Measurements from ENCODE around the gene CDCA7.

DNA sequence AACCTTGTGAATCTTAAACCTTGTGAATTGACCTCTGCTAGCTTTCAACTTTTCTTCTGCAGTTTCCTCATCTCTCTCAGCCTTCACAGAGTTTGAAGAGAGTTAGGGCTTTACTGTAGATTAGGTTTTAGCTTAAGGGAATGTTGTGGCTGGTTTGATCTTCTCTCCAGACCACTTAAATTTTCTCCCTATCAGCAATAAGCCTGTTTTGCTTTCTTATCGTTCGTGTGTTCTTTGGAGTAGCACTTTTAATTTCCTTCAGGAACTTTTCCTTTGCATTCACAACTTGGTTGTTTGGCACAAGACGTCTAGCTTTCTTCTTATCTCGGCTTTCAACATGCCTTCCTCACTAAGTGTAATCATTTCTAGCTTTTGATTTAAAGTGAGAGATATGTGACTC is 2.8 kb upstream of the CDCA7 start:
- TF ChIP-seq POLR2AphosphoS5 (IDR thresholded peaks at IDR 0.05) (no peak), POLR2A (IDR thresholded peaks at IDR 0.05) (no peak)
- TF ChIP-seq, protein P1, sequence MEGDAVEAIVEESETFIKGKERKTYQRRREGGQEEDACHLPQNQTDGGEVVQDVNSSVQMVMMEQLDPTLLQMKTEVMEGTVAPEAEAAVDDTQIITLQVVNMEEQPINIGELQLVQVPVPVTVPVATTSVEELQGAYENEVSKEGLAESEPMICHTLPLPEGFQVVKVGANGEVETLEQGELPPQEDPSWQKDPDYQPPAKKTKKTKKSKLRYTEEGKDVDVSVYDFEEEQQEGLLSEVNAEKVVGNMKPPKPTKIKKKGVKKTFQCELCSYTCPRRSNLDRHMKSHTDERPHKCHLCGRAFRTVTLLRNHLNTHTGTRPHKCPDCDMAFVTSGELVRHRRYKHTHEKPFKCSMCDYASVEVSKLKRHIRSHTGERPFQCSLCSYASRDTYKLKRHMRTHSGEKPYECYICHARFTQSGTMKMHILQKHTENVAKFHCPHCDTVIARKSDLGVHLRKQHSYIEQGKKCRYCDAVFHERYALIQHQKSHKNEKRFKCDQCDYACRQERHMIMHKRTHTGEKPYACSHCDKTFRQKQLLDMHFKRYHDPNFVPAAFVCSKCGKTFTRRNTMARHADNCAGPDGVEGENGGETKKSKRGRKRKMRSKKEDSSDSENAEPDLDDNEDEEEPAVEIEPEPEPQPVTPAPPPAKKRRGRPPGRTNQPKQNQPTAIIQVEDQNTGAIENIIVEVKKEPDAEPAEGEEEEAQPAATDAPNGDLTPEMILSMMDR (IDR thresholded peaks at IDR 0.05), result no peak

Data from suprapubic skin (tissue), 4 donors.